PFSK-1 (cell line): Measurements from ENCODE around the gene ZNF641.

ENCODE experiments used
- FOXP2 ChIP-seq: optimal IDR thresholded peaks from 2 replicates; pipeline ENCODE3; 2011; ENCODE audit warnings: borderline replicate concordance, control low read depth, inconsistent platforms; ENCODE audit not compliant: insufficient read depth; ENCODE audit errors: extremely low read length, extremely low read depth
- POLR2AphosphoS5 ChIP-seq: IDR thresholded peaks from 2 replicates; pipeline ENCODE4 v1.6.1; 2012; ENCODE audit warnings: low read depth, mild to moderate bottlenecking, control low read depth, low read length, moderate library complexity
- SIN3A ChIP-seq: IDR thresholded peaks from 2 replicates; pipeline ENCODE4 v1.6.1; 2012; ENCODE audit warnings: mild to moderate bottlenecking, low read length, moderate library complexity, borderline replicate concordance; ENCODE audit not compliant: insufficient read depth
- TAF1 ChIP-seq: IDR thresholded peaks from 2 replicates; pipeline ENCODE4 v1.6.1; 2012; ENCODE audit warnings: low read length, control low read depth, borderline replicate concordance; ENCODE audit not compliant: insufficient read depth
- TF ChIP-seq, protein P1 (sequence below), 2 experiments: IDR thresholded peaks; 2 replicates each; pipeline versions ENCODE4 v1.6.1 to v1.8.0; 2011 to 2012; ENCODE audit warnings: low read depth in 2 of 2, low read length in 2 of 2, control low read depth in 1 of 2, inconsistent platforms in 1 of 2, mild to moderate bottlenecking in 1 of 2, moderate library complexity in 1 of 2; ENCODE audit not compliant: insufficient read depth in 1 of 2

DNA sequence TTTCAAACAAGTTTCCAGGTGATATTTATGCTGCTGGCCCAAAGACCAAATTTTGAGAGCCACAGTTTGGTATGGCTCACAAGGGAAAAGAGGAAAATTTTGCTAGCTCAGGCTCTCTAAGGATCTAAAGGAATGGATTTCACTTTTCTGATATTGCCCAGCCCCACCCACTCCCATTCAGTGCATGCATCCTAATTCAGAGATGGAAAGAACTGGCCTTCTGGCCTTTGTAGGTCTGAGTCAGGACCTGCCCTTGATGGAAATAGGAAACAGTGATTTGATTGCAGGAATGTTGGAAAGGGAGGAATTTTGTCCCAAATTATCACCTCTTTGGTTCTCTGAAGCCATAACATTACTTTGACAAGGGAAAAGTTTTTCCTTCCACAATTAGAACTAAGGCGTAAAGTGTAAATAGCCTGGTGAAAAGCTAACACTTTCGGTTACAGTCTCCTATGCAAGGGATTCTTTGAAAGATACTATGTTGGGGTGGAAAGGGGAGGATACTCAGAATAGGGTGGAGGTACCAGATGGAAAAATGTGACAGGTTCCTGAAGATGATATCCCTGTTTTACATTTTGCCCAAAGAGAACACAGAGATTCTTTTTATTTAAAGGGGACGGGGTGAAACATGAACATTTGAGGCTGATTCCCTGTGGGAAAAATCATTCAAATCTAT lies 11.1 kb downstream of the ZNF641 start:
- no peak for TF ChIP-seq POLR2AphosphoS5
- TF ChIP-seq, protein P1, sequence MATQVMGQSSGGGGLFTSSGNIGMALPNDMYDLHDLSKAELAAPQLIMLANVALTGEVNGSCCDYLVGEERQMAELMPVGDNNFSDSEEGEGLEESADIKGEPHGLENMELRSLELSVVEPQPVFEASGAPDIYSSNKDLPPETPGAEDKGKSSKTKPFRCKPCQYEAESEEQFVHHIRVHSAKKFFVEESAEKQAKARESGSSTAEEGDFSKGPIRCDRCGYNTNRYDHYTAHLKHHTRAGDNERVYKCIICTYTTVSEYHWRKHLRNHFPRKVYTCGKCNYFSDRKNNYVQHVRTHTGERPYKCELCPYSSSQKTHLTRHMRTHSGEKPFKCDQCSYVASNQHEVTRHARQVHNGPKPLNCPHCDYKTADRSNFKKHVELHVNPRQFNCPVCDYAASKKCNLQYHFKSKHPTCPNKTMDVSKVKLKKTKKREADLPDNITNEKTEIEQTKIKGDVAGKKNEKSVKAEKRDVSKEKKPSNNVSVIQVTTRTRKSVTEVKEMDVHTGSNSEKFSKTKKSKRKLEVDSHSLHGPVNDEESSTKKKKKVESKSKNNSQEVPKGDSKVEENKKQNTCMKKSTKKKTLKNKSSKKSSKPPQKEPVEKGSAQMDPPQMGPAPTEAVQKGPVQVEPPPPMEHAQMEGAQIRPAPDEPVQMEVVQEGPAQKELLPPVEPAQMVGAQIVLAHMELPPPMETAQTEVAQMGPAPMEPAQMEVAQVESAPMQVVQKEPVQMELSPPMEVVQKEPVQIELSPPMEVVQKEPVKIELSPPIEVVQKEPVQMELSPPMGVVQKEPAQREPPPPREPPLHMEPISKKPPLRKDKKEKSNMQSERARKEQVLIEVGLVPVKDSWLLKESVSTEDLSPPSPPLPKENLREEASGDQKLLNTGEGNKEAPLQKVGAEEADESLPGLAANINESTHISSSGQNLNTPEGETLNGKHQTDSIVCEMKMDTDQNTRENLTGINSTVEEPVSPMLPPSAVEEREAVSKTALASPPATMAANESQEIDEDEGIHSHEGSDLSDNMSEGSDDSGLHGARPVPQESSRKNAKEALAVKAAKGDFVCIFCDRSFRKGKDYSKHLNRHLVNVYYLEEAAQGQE (IDR thresholded peaks at IDR 0.05; ENCODE audit: insufficient read depth in 1 of 2, low read depth in 2 of 2, low read length in 2 of 2): no peak
- TF ChIP-seq SIN3A: no peak
- no peak for TF ChIP-seq TAF1
- no peak for TF ChIP-seq FOXP2
